GM12865 (cell line): Measurements from ENCODE around the gene CALML3.

Experiments used
- DNase-seq: peaks from one replicate; pipeline ENCODE4 v3.0.0; 2010; ENCODE audit warnings: low read depth
- H3K4me3 ChIP-seq: 2 replicates; pipeline ENCODE4 v1.5.1; 2011; ENCODE audit warnings: mild to moderate bottlenecking, low read depth, low read length, control low read depth
- TF ChIP-seq, protein P1 (sequence below): IDR thresholded peaks from 2 replicates; pipeline ENCODE4 v1.5.1; 2011; ENCODE audit warnings: low read length, control low read depth, low read depth, inconsistent platforms; ENCODE audit not compliant: insufficient read depth; ENCODE audit errors: missing control alignments

CALML3 gene

GRCh38 chr10:5498791-5499492 lies 25.8 kb upstream of the CALML3 start:
- TF ChIP-seq, protein P1, sequence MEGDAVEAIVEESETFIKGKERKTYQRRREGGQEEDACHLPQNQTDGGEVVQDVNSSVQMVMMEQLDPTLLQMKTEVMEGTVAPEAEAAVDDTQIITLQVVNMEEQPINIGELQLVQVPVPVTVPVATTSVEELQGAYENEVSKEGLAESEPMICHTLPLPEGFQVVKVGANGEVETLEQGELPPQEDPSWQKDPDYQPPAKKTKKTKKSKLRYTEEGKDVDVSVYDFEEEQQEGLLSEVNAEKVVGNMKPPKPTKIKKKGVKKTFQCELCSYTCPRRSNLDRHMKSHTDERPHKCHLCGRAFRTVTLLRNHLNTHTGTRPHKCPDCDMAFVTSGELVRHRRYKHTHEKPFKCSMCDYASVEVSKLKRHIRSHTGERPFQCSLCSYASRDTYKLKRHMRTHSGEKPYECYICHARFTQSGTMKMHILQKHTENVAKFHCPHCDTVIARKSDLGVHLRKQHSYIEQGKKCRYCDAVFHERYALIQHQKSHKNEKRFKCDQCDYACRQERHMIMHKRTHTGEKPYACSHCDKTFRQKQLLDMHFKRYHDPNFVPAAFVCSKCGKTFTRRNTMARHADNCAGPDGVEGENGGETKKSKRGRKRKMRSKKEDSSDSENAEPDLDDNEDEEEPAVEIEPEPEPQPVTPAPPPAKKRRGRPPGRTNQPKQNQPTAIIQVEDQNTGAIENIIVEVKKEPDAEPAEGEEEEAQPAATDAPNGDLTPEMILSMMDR: no peak
- no peak overlapping the region for H3K4me3 ChIP-seq
- DNase-seq: no peak

DNA sequence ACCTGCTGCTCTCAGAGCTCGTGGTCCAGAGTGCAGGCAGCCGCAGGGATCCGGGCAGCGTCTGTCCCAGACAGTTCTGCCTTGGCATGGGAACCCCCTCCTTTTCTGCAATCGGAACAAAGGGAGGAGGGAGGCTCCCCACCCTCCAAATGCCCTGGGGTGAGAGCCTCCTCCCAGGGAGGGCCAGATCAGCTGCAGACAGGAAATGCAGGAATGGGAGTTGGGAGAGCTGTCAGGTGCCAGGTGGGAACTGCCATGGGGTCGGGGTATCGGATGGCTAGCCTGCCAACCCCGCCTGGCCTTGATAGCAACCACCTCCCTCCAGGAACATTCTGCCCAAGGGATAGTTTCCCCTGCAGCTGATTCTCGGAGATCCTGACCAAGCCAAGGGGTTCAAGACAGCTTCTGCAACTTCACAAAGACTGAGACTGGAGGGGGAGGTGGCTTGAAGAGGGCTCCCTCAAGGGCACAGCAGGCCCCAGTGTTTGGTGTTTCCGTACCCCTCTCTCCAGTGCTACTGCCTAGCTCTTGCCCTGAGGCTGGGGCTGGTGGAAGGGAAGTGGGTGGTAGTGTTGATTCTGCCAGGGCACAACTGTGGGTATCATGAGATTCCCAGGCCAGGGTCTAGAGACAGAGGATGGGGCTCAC lies 25.1 kb upstream of the CALML3 start, which contains the start of gene CALML5:
Gene CALML5, minus strand, starts transcription at position 78 of the 648 bp plus-strand sequence. CDS start 132 bp downstream, outside the sequence.
- DNase-seq: no peak
- no peak within 1 kb of the TSS for H3K4me3 ChIP-seq
- TF ChIP-seq, protein P1: no peak

GRCh38 chr10:5500162-5500670 lies 24.5 kb upstream of the CALML3 start:
- DNase-seq: no peak

DNA sequence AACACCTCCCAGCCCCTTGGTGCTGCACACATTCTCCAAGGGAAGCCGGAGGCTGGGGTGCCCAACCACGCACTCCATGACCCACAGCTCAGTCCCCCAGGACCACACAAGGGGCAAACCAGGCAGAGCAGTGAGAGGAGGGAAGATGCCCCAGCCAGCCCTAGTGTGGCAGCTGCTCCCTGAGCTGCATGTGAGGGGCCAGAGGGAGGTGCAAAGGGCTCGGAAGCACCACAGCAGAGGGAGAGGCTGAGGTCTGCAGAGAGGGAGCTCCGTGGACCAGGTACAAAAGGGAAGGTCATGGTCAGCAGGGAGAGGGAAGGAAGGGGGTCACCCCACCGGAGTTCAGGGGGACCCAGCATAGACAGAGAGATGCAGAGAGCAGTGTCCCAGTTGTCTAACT lies 23.9 kb upstream of the CALML3 start:
- H3K4me3 ChIP-seq: no peak overlapping the region
- TF ChIP-seq, protein P1: no peak
- DNase-seq: no peak

More at GRCh38 chr10:5500162-5500670, 24.5 kb upstream of the CALML3 start:
- no peak overlapping the region for H3K4me3 ChIP-seq
- TF ChIP-seq, protein P1: no peak

DNA sequence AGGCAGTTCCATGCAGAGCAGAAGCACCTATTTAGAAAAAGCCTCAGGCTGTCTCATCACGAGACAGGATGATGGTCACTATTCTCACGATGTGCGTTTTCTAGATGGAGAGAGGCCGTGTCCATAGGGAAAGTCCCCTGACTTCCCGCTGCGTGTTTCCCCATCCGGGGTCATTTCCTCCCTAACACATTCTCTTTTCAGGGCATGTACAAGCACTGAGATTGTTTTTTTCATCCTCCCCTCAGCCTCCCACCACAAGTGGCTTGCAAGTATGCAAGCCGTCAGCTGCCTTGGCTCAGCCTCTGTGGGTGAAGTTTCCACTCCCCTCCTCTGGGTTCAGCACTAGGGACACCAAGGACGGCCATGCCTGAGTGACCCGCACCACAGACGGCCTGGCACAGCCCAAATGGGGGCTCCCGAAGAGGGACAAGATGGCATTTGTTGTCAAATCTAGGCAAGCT lies 22.7 kb upstream of the CALML3 start:
- DNase-seq: peak; percentile 8
- TF ChIP-seq, protein P1: no peak
- H3K4me3 ChIP-seq: no peak overlapping the region

GRCh38 chr10:5502571-5503476 lies 21.9 kb upstream of the CALML3 start:
- DNase-seq: no peak
- TF ChIP-seq, protein P1: no peak
- no peak overlapping the region for H3K4me3 ChIP-seq
